Measurements from ENCODE around the gene IFNAR1.

DNA sequence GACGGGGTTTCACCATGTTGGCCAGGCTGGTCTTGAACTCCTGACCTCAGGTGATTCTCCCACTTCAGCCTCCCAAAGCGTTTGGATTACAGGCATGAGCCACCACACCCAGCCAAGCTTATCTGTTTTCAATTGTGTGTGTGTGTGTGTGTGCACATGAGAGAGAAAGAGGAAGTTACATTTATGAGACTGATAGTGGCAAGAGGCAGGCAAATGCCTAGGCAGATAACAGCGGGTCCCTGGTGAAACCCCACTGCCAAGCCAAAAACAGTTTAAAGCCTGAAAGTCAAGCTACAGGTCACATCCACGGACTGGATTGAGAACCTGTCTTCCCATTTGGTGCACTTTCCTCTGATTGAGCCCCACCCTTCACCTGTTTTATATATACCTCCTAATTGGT, 43.4 kb downstream of the IFNAR1 start:
- TF ChIP-seq POLR2A (IDR thresholded peaks at IDR 0.05; ENCODE audit: low read depth, low read length): no peak
- TF ChIP-seq POLR2AphosphoS5 (IDR thresholded peaks at IDR 0.05; ENCODE audit: low read depth, low read length): no peak
